ENCODE measurements around the gene UBE2E2. TPM values are rescaled to one million over a fixed set of nuclear protein-coding genes. Genes with fewer than 3 reads are reported as not detected.

UBE2E2 gene
- polyA plus RNA-seq, 1 donor (not counting 4 experiments of a cell fraction or from before 2014, with no cell fraction given): 63.2 TPM

- Histone ChIP-seq H3K9ac (ENCODE audit: control insufficient read depth, extremely low read depth, insufficient read depth, low read length) (no peak overlapping the region), H3K27ac (ENCODE audit: control insufficient read depth, insufficient read depth, low read length) (no peak overlapping the region), H3K4me1 (ENCODE audit: control insufficient read depth, extremely low read depth, insufficient read depth, low read length) (no peaks in the 10 kb centered on the region), H3K4me2 (ENCODE audit: control insufficient read depth, extremely low read depth, insufficient read depth, low read depth, low read length) (no peak overlapping the region), H3K27me3 (ENCODE audit: control insufficient read depth, extremely low read depth, insufficient read depth, low read length) (no peaks in the 10 kb centered on the region), H3K4me3 (ENCODE audit: control insufficient read depth in 2 of 3, extremely low read depth in 1 of 3, insufficient read depth in 2 of 3, low read depth in 1 of 3, low read length in 3 of 3) (no peak overlapping the region), H3K79me2 (ENCODE audit: control insufficient read depth, insufficient read depth, low read length) (no peaks in the 10 kb centered on the region), H3K9me3 (ENCODE audit: control insufficient read depth, low read depth, low read length) (no peaks in the 10 kb centered on the region), H3K36me3 (ENCODE audit: control insufficient read depth in 2 of 2, extremely low read depth in 1 of 2, insufficient read depth in 2 of 2, low read length in 2 of 2) (no peaks in the 10 kb centered on the region), H3K9me1 (ENCODE audit: control insufficient read depth, extremely low read depth, insufficient read depth, low read length) (no peaks in the 10 kb centered on the region), H4K20me1 (ENCODE audit: control insufficient read depth, extremely low read depth, insufficient read depth, low read length) (peaks cover 3% of the 10 kb centered on the region), H2AFZ (ENCODE audit: control insufficient read depth, low read length) (no peak overlapping the region)
- DNase-seq (ENCODE audit: low read depth, low spot score) (no peak), FAIRE-seq (no peak)
- dilution Hi-C loops (cut with MboI; ENCODE audit: extremely low pct_ligation_motif_present, low sequenced_read_pairs): no loop called here
- TF ChIP-seq CTCF (optimal IDR thresholded peaks at IDR 0.05 in 1 of 3, IDR thresholded peaks at IDR 0.05 in 1 of 3, conservative IDR thresholded peaks at IDR 0.05 in 1 of 3; ENCODE audit: extremely low read depth in 1 of 3, insufficient read depth in 2 of 3, low read length in 3 of 3) (no peak), EZH2 (IDR thresholded peaks at IDR 0.05; ENCODE audit: low read length) (no peak)
Measured at GRCh38 chr3:23489300-23490158, 286.4 kb downstream of the UBE2E2 start.

GRCh38 chr3:23490459-23490858, 287.3 kb downstream of the UBE2E2 start:
- Histone ChIP-seq H3K79me2 (ENCODE audit: control insufficient read depth, insufficient read depth, low read length) (no peaks in the 10 kb centered on the region), H3K27me3 (ENCODE audit: control insufficient read depth, extremely low read depth, insufficient read depth, low read length) (no peaks in the 10 kb centered on the region), H3K9ac (ENCODE audit: control insufficient read depth, extremely low read depth, insufficient read depth, low read length) (no peak overlapping the region), H3K4me2 (ENCODE audit: control insufficient read depth, extremely low read depth, insufficient read depth, low read depth, low read length) (no peak overlapping the region), H3K27ac (ENCODE audit: control insufficient read depth, insufficient read depth, low read length) (no peak overlapping the region), H3K9me1 (ENCODE audit: control insufficient read depth, extremely low read depth, insufficient read depth, low read length) (no peaks in the 10 kb centered on the region), H3K4me1 (ENCODE audit: control insufficient read depth, extremely low read depth, insufficient read depth, low read length) (peaks cover 6% of the 10 kb centered on the region), H3K4me3 (ENCODE audit: control insufficient read depth in 2 of 3, extremely low read depth in 1 of 3, insufficient read depth in 2 of 3, low read depth in 1 of 3, low read length in 3 of 3) (no peak overlapping the region), H2AFZ (ENCODE audit: control insufficient read depth, low read length) (no peak overlapping the region), H3K9me3 (ENCODE audit: control insufficient read depth, low read depth, low read length) (no peaks in the 10 kb centered on the region), H4K20me1 (ENCODE audit: control insufficient read depth, extremely low read depth, insufficient read depth, low read length) (peaks cover 3% of the 10 kb centered on the region), H3K36me3 (ENCODE audit: control insufficient read depth in 2 of 2, extremely low read depth in 1 of 2, insufficient read depth in 2 of 2, low read length in 2 of 2) (no peaks in the 10 kb centered on the region)
- no peak for FAIRE-seq
- no peak for DNase-seq (ENCODE audit: low read depth, low spot score)
- TF ChIP-seq CTCF (optimal IDR thresholded peaks at IDR 0.05 in 1 of 3, IDR thresholded peaks at IDR 0.05 in 1 of 3, conservative IDR thresholded peaks at IDR 0.05 in 1 of 3; ENCODE audit: extremely low read depth in 1 of 3, insufficient read depth in 2 of 3, low read length in 3 of 3): no peak
- TF ChIP-seq EZH2 (IDR thresholded peaks at IDR 0.05; ENCODE audit: low read length): no peak
- dilution Hi-C loops (cut with MboI; ENCODE audit: extremely low pct_ligation_motif_present, low sequenced_read_pairs): no loop called here

Data from keratinocyte (primary cell).